Measurements from ENCODE around the gene RABL6.
A peak's percentile ranks its signal among the peaks of the same experiment; 100 is the strongest.
"Not testable (repeated sequence)": the region's sequence is repeated elsewhere in the genome, so short reads cannot be mapped to it uniquely, and the experiment has no call there.

Gene RABL6

GRCh38 chr9:136796775-136797347 is 10.9 kb upstream of the RABL6 start:
- DNase-seq, result peak in 1 of 2 experiments; percentile 53

GRCh38 chr9:136798708-136799078 is 9.1 kb upstream of the RABL6 start:
- DNase-seq, result no peak

GRCh38 chr9:136799079-136799853 is 8.5 kb upstream of the RABL6 start:
- peak in 1 of 2 experiments; percentile 62 for DNase-seq

GRCh38 chr9:136799854-136800657 is 7.7 kb upstream of the RABL6 start:
- DNase-seq, result peak; percentile 78 to 91

GRCh38 chr9:136802321-136802720 is 5.4 kb upstream of the RABL6 start:
- no peak for DNase-seq

GRCh38 chr9:136803009-136803550 is 4.7 kb upstream of the RABL6 start:
- not testable (repeated sequence) for DNase-seq

GRCh38 chr9:136803551-136804508 is 3.9 kb upstream of the RABL6 start:
- DNase-seq, result peak; percentile 70 to 85

- DNase-seq, result peak in 1 of 2 experiments; percentile 25
These were observed 3.1 kb upstream of the RABL6 start for GRCh38 chr9:136804509-136805206.

GRCh38 chr9:136805207-136805740 is 2.5 kb upstream of the RABL6 start:
- DNase-seq, result no peak

- no peak for DNase-seq
These were observed 1.7 kb upstream of the RABL6 start for GRCh38 chr9:136806067-136806466.

GRCh38 chr9:136806631-136807201 is 1.0 kb upstream of the RABL6 start:
- DNase-seq, result no peak

- peak in 1 of 2 experiments; percentile 33 for DNase-seq
These were observed 492 bp downstream of the RABL6 start for GRCh38 chr9:136808075-136808805.

- DNase-seq, result peak in 1 of 2 experiments; percentile 28
These were observed 1.0 kb downstream of the RABL6 start for GRCh38 chr9:136808806-136809158.

GRCh38 chr9:136814725-136815421 is 7.1 kb downstream of the RABL6 start:
- no peak for DNase-seq

- DNase-seq, result no peak
These were observed 7.7 kb downstream of the RABL6 start for GRCh38 chr9:136815422-136815782.

- DNase-seq, result no peak
These were observed 13.4 kb downstream of the RABL6 start for GRCh38 chr9:136820971-136821825.

- no peak for DNase-seq
These were observed 14.2 kb downstream of the RABL6 start for GRCh38 chr9:136821826-136822544.

Data from NCI-H524 (cell line).